GM10248 (cell line): ENCODE results near the gene HCRTR2.

Experiments used
- CTCF ChIA-PET: fragments of 300-600 bp; sonication (Branson Sonifier 250); formaldehyde crosslinking; extraction: SDS; loops from one replicate; lab custom pipeline; 2021; ENCODE audit warnings: antibody characterized with exemption; lab: Yijun Ruan, JAX
- POLR2A ChIA-PET: fragments of 350-650 bp; sonication (Branson Sonifier 250); formaldehyde crosslinking; extraction: SDS; loops from one replicate; lab custom pipeline; 2020; ENCODE audit warnings: antibody characterized with exemption; lab: Yijun Ruan, JAX
- DNase-seq: peaks from one replicate; pipeline ENCODE4 v3.0.0; 2012; ENCODE audit errors: extremely low spot score
- TF ChIP-seq, protein P1 (sequence below): IDR thresholded peaks from 2 replicates; pipeline ENCODE4 v1.5.1; 2012; ENCODE audit warnings: mild to moderate bottlenecking, low read depth; ENCODE audit errors: extremely low read depth, missing control alignments, control extremely low read depth

HCRTR2 gene

GRCh38 chr6:55174211-55175026 lies at the start of gene HCRTR2:
Gene HCRTR2, plus strand, starts transcription at chr6:55174515. Its CDS starts 73 bp downstream, at chr6:55174588.
- ChIA-PET POLR2A (no interaction called here), CTCF (no interaction called here)
- TF ChIP-seq, protein P1, sequence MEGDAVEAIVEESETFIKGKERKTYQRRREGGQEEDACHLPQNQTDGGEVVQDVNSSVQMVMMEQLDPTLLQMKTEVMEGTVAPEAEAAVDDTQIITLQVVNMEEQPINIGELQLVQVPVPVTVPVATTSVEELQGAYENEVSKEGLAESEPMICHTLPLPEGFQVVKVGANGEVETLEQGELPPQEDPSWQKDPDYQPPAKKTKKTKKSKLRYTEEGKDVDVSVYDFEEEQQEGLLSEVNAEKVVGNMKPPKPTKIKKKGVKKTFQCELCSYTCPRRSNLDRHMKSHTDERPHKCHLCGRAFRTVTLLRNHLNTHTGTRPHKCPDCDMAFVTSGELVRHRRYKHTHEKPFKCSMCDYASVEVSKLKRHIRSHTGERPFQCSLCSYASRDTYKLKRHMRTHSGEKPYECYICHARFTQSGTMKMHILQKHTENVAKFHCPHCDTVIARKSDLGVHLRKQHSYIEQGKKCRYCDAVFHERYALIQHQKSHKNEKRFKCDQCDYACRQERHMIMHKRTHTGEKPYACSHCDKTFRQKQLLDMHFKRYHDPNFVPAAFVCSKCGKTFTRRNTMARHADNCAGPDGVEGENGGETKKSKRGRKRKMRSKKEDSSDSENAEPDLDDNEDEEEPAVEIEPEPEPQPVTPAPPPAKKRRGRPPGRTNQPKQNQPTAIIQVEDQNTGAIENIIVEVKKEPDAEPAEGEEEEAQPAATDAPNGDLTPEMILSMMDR: no peak

DNA sequence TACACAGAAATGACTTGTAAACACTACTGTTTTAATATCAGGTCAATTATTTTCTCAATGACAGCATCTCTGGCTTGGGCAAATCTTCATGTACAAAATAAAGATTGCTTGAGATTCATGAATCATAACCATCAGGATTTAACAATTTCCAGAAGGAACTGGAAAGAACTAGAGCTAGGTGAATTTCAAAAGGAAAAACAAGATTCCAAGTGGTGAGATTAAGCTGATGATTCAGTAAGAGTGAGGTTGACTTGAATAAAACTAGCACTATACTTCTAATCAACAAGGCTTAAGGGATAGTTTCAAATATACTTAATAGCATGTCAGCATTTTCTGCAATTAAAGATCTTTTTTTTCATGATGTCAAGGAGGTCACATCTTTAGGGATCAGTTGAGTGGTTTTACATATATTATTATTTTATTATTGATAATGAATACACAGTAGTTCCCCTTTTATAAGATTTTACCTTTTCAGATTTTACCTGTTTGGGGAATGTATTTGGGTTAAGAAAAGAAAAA lies 43.5 kb upstream of the HCRTR2 start:
- CTCF ChIA-PET: no interaction called here
- no peak for DNase-seq
- TF ChIP-seq, protein P1: no peak
- POLR2A ChIA-PET: no interaction called here

More at GRCh38 chr6:55174211-55175026, at the start of gene HCRTR2:
- no peak for DNase-seq

DNA sequence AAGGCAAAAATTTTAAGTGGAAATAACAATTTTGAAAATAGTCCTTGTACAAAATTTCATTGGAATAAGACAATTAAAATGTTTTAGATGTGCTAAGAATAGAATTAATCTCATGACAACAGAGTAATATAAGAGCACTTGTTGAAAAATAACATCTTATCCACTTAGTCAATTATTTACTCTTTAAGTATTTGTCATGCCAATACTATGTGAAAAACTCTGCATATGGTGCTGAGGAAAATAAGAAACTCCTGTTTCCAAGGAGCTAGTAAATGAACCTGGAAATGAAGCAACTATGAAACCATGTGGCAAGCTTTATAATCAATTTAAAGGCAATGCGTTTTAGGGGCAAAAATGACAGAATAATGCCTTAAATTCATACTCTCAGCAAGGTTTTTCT lies 42.7 kb upstream of the HCRTR2 start:
- DNase-seq: no peak
- TF ChIP-seq, protein P1: no peak
- ChIA-PET POLR2A (no interaction called here), CTCF (no interaction called here)

DNA sequence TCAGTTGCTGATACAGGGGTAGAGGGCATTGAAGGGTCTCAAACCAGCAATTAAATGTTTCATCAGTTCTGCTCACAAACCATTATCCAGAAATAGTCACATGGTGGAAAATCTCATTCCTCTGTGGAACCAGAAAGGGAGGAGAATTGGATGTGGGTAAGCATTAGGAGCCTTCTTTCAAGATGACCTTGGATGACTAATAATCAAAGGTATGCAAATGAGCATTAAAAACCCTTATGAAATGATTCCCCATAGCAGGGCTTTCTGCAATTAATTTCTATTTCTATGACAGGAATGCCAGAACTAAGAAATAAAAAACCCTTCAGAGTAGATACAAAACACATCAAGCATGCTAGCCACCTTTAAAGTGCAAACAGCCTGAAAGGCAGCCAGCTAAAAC lies 37.4 kb upstream of the HCRTR2 start:
- POLR2A ChIA-PET: no interaction called here
- TF ChIP-seq, protein P1: no peak
- DNase-seq: no peak
- CTCF ChIA-PET: no interaction called here

DNA sequence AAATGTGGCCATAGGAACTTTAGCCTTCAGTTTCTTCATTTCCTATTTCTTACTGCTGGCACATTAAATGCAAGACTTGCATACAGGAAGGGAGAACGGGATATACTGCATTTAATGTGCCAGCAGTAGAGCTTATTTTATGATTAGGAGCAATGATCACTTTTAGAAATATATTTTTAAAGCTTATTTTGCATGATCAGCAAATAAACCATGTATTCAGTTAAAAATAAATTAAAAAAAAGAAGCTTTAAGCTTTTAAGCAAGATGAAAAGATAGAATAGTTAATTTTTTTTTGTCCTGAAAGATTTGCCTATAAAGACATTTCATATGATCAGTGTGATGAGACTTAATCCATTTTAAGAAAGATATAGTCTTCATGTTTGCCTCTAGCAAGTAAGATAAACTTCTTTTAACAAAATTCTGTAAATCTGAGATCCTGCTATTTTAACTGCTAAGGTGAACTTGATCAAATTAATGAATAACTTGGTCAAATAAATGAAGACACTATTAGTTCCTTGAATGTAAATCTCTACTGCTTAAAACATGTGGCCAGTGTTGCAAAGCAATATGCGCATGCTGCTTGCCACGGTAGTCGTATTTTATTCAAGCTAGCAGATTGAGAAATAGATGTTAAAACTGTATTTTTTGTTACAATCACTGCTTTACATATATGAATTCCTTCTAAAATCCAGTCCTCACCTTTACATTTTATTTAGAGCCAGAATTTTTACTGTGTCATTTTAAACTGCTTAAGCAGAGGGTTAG lies 36.2 kb upstream of the HCRTR2 start:
- ChIA-PET POLR2A (no interaction called here), CTCF (interaction anchor here (1.6 kb wide), 1 partner anchor 11 kb away, joined by 4 read pairs; no protein-coding TSS in a partner anchor)
- TF ChIP-seq, protein P1: no peak
- no peak for DNase-seq

GRCh38 chr6:55141611-55142010 lies 32.7 kb upstream of the HCRTR2 start:
- ChIA-PET POLR2A (no interaction called here), CTCF (interaction anchor here (0.7 kb wide), 1 partner anchor 15 kb away, joined by 3 read pairs; no protein-coding TSS in a partner anchor)
- DNase-seq: no peak
- TF ChIP-seq, protein P1: no peak
